HG02798 (cell line): ENCODE results near the gene GNLY.
"Not testable (repeated sequence)": the region's sequence is repeated elsewhere in the genome, so short reads cannot be mapped to it uniquely, and the experiment has no call there.

Source experiments
- ATAC-seq: cut with Tn5 transposase; IDR thresholded peaks from one replicate; pipeline ENCODE4 v1.9.1; 2021; ENCODE audit warnings: mild to moderate bottlenecking; ENCODE audit not compliant: unreplicated experiment, poor library complexity

The GNLY gene

GRCh38 chr2:85663594-85664565 lies 30.3 kb upstream of the GNLY start:
- no peak for ATAC-seq

DNA sequence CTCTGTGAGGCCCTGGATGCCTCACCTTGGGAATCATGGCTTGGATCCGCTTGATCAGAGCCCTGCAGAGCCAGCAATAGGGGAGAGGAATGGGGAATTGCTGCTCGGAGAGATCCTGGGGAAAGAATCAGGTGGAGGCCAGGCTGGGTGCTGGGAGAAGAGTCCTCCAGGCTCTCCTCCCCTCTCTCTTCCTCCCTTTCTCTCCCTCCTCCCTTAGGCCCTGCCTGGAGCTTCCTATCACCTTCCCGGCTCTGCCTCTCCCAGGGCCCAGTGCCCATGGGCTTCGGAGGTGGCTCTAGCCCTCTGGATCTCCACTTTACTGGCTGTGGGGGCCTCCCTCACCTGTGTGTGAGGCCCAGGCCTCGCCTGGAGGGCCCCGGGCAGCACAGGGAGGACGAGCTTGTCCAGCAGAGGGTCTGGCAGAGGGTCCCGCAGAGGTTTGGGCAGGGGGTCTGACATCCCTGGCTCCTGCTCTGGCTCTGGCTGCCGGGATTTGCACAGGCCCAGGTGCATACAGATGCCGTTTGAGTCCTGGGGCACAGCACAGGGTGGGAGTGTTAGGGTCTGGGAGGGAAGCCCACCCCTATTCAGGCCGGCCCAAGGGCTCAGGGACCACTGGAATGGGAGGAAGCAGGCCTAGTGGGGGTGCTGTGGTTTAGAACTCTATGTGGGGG lies 28.8 kb upstream of the GNLY start:
- no peak for ATAC-seq

DNA sequence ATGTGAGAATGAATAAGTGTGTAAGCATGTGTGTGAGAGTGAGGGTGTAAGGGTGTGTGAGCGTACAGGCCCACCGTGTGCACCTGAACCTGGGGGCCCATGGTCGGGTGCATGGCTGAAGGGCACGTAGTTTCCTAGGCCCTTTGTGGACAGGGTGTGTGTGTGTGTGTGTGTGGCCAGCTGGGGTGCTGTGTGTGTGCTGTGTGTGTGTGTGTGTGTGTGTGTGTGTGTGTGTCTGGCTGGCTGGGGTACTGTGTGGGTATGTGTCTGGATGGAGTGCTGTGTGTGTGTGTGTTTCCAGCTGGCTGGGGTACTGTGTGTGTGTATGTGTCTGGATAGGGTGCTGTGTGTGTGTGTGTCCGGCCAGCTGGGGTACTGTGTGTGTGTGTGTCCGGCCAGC lies 28.1 kb upstream of the GNLY start:
- no peak for ATAC-seq

- no peak for ATAC-seq
These were observed 27.5 kb upstream of the GNLY start for GRCh38 chr2:85666435-85667316.

- no peak for ATAC-seq
These were observed 26.6 kb upstream of the GNLY start for GRCh38 chr2:85667561-85668008.

GRCh38 chr2:85668009-85668856 lies 25.9 kb upstream of the GNLY start, which contains the start of gene SFTPB:
Gene SFTPB, minus strand, starts transcription at chr2:85668199. Its CDS starts 16 bp downstream, at chr2:85668183.
- no peak for ATAC-seq

GRCh38 chr2:85668857-85669142 lies 25.4 kb upstream of the GNLY start:
- no peak for ATAC-seq

DNA sequence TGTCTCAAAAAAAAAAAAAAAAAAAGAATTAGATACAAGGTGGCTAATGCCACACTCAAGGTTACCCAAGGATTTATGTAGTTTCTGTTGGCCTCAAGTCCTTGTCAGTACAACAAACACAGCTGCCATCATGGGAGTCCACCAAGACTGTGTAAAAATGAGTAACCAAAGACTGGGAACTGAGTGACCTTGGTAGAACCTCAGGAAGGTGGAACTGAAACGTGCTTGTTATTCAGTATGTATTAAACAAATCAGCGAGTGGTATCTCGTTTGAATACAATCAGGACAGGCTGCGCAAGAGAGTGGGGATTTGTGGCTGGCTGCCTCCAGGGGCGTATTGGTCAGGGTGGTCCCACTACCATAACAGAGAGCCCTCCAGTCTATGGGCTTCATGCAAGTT lies 24.6 kb upstream of the GNLY start:
- peak; percentile 70 for ATAC-seq

GRCh38 chr2:85670416-85670815 lies 23.7 kb upstream of the GNLY start:
- ATAC-seq, result not testable (repeated sequence)

GRCh38 chr2:85672456-85672855 lies 21.7 kb upstream of the GNLY start:
- ATAC-seq, result no peak

DNA sequence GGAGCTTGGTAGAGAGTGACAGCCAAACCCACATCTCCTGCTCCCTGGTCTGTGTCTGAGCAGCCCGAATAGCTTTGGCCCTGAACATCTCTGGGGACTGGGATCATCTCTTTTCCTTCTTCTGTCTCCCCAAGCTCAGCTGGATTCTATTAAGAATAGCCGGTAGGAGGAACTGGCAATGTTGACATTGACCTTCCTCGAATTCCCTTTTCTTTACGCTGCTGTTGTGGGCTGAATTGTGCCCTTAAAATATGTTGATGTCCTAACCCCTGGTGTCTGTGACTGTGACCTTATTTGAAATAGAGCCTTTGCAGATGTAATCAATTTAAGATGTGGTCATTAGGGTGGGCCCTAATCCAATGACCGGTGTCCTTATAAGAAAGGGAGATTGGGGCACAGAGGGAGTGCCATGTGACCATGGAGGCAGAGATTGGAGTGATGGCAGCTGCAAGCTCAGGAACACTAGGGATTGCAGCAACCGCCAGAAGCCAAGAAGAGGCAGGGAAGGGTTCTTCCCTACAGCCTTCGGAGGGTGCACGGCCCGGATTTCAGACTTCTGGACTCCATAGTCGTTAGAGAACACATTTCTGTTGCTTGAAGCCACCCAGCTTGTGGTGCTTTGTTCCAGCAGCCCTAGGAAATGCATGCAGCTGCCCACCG lies 20.3 kb upstream of the GNLY start:
- ATAC-seq, result no peak

DNA sequence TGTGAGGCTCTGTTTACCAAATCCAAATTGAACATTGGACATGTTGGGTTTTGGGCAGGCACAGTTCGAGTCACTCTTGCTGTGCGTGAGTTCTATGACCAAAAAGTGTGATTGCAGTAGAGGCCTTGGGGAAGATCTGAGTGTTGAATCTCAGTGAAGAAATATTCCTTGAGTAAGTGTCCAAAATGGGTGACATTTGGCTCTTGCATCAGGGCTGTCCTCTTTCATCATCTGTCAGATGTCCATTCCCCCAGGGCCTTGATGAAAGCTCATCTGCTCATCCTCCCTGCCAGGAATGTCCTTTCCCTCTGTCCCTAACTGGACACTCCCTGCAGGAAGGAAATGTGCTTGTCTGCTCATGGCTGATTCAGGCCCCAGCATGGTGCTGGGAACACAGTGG lies 19.7 kb upstream of the GNLY start:
- no peak for ATAC-seq

- ATAC-seq, result no peak
These were observed 18.7 kb upstream of the GNLY start for GRCh38 chr2:85675427-85675826.

GRCh38 chr2:85675866-85676548 lies 18.2 kb upstream of the GNLY start:
- no peak for ATAC-seq

DNA sequence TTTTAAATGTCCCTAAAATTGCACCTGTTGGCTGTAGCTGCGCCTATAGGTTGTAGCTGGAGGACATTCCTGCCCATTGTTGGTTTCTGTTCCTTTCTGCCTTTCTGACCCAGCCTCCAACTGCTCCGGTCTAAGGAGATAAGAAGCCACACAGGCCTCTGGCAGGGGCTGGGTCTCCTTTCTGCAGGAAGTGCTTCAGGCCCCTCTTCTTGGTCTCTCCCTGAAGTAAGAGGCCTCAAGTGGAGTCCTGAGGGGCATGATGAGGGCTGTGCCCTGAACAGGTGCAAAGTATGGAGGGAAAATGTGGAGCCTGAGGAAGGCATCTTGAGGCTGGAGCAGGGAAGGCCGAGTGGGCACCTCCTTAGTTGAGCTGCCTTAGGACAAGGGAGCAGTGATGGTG lies 15.8 kb upstream of the GNLY start:
- ATAC-seq, result no peak

DNA sequence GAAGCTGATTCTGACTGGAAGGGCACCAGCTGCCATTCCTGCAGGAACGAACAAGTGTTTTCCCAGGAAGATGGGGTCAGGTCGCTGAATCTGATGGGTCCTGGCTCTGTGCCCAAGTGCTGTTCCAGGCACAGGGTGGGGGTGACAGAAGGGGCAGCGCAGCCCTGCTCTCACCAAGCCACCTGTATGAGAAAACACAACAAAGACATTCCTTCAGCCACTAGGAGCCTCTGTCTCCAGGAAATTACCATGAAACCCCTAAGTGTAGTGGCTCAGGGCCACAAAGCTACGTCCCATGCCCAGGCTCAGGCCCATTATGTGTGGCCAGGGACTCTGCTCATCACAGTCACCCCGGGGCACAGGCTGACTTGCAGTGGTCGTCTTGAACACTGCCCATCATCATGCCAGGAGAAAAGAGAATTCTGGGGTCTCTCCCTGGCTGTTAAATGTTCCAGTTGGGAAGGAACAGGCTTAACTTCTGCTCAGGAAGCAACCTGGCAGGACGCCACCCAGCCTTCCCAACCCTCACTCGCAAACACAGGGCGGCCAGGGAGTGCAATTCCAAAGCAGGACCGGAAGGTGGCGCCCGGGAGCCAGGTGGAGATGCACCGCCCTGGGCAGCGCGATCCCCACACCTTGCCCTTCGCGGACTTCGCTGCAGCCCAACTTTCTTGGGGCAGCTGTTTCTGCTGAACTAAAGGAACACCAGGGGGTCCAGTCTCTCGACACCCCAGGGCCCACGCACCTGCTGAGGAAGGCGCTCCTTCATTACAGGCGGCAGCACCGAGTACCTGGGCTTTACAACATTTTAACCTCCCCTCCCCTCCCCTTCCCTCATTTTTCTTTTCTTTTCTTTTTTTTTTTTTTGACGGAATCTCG lies 15.1 kb upstream of the GNLY start:
- peak; percentile 86 for ATAC-seq

DNA sequence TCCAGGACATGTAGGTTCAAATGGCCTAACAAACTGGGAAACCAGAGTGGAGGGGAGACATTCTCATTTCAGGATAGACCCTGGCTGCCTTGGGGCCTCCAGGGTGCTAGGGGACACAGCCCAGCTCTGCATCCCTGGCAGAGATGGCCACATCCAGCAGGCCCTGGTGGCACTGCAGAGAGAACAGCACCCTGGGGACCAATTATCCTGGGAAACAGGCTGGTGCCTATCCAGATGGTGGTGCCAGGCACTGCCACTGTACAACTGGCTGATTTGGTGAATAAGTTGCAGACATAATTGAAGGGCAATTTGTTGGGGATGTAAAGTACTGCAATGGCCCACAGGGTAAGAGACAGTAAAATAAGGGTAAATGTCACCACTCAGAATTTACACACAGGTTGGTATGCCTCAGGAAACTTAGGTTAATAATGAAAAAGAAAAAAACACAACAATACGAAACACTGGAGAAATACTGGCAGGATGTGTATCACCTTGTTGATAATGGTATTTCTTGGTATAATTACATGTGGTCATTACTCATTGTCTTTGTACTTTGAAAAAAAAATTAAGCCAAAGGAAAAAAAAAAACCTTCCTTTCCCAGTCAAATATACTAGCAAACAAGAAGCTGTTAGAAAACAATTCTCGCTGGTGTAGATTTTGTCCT lies 13.3 kb upstream of the GNLY start:
- no peak for ATAC-seq
